Left lung (tissue), 10 donors: ENCODE results near the gene GIMAP8. TPM values are rescaled to one million over a fixed set of nuclear protein-coding genes. Genes with fewer than 3 reads are reported as not detected.

Experiments used
- ATAC-seq: fragments of 200-7000 bp; cut with Tn5 transposase; one replicate; pipeline ENCODE4 v1.9.1; 2020; ENCODE audit warnings: moderate library complexity
- DNase-seq, 4 donors: peaks; one replicate each; pipeline ENCODE4 v3.0.0-alpha.2; 2013 to 2020
- H3K27ac ChIP-seq, 2 donors: fragments of 200-600 bp; sonication (generic) in 1 of 2; one replicate each; pipeline versions ENCODE4 v1.5.0 to v1.8.0; 2020 to 2021
- H3K27me3 ChIP-seq, 2 donors: fragments of 200-600 bp; sonication (generic) in 1 of 2; one replicate each; pipeline versions ENCODE4 v1.5.0 to v1.8.0; 2020 to 2021
- H3K36me3 ChIP-seq, 2 donors: fragments of 200-600 bp; sonication (generic) in 1 of 2; one replicate each; pipeline versions ENCODE4 v1.5.0 to v1.8.0; 2020 to 2021
- H3K4me1 ChIP-seq, 2 donors: fragments of 200-600 bp; one replicate each; pipeline ENCODE4 v1.8.0; 2021
- H3K4me3 ChIP-seq, 2 donors: fragments of 200-600 bp; sonication (generic) in 1 of 2; one replicate each; pipeline versions ENCODE4 v1.5.0 to v1.8.0; 2020 to 2021; ENCODE audit warnings: mild to moderate bottlenecking in 1 of 2
- H3K9me3 ChIP-seq, 2 donors: fragments of 200-600 bp; sonication (generic) in 1 of 2; one replicate each; pipeline versions ENCODE4 v1.5.0 to v1.8.0; 2020 to 2021
- intact Hi-C, 2 donors: fragments of 100-400 bp; cut with DNase I; formaldehyde crosslinking; loops; one replicate each; pipeline versions ENCODE4 v1.11.2 to v1.14.2; 2022
- polyA plus RNA-seq, 6 donors: library from polyadenylated mRNA; unstranded; fragments of 120-200 nt; gene quantifications; one replicate each; pipeline ENCODE4 v1.2.1, GENCODE V29; 2013; ENCODE audit not compliant: insufficient read length in 6 of 6
- total RNA-seq, 2 donors: library from RNA; stranded (reverse); fragmentation: NEBNext Ultra II Directional; extraction: Animal tissue kit (Norgen Biotek cat#: 25700); gene quantifications; one replicate each; pipeline ENCODE4 v1.2.1, GENCODE V29; 2021
- TF ChIP-seq, protein P1 (sequence below), 2 donors: fragments of 200-600 bp; sonication (generic) in 1 of 2; IDR thresholded peaks; one replicate each; pipeline versions ENCODE4 v1.5.0 to v1.8.0; 2021; ENCODE audit warnings: antibody characterized with exemption in 2 of 2
- donor health status: DM: no; HTN: yes; CAD: no.
- donor health status: DM: no; HTN: no; CAD: no.

The GIMAP8 gene
- total and polyA plus RNA-seq, 8 donors = 17.1 to 37.3 (median 24.6) TPM

DNA sequence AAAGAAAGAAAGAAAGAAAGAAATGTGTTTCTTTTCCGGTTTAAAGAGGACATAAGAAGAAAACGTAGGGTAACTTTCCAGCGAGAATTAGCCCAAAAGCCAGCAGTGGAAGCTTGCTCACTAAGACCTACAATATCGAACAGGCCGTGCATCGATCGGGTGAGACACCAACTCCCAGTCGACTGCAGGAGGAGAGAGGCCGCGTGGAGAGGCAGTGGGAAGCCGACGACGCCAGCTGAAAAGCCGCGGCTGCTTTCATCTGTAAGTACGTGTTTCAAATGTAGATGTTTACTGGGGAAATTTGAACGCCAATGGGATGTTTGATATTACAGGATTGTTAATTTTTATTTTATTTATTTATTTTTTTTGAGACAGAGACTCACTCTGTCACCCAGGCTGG is 28.6 kb upstream of the GIMAP8 start:
- TF ChIP-seq, protein P1, sequence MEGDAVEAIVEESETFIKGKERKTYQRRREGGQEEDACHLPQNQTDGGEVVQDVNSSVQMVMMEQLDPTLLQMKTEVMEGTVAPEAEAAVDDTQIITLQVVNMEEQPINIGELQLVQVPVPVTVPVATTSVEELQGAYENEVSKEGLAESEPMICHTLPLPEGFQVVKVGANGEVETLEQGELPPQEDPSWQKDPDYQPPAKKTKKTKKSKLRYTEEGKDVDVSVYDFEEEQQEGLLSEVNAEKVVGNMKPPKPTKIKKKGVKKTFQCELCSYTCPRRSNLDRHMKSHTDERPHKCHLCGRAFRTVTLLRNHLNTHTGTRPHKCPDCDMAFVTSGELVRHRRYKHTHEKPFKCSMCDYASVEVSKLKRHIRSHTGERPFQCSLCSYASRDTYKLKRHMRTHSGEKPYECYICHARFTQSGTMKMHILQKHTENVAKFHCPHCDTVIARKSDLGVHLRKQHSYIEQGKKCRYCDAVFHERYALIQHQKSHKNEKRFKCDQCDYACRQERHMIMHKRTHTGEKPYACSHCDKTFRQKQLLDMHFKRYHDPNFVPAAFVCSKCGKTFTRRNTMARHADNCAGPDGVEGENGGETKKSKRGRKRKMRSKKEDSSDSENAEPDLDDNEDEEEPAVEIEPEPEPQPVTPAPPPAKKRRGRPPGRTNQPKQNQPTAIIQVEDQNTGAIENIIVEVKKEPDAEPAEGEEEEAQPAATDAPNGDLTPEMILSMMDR (IDR thresholded peaks at IDR 0.05) = no peak
- ATAC-seq (no peak), DNase-seq (peak in 1 of 4 donors; percentile 17)
- no peak overlapping the region for H3K4me3 ChIP-seq
- H3K27ac ChIP-seq = no peak overlapping the region
- no peaks in the 10 kb centered on the region for H3K9me3 ChIP-seq
- no peaks in the 10 kb centered on the region for H3K36me3 ChIP-seq
- intact Hi-C loops = loop anchor here in 1 of 2 donors (10.0 kb wide), 1 partner anchor 67 kb away; no protein-coding TSS in a partner anchor
- H3K27me3 ChIP-seq = no peaks in the 10 kb centered on the region
- H3K4me1 ChIP-seq = no peaks in the 10 kb centered on the region

DNA sequence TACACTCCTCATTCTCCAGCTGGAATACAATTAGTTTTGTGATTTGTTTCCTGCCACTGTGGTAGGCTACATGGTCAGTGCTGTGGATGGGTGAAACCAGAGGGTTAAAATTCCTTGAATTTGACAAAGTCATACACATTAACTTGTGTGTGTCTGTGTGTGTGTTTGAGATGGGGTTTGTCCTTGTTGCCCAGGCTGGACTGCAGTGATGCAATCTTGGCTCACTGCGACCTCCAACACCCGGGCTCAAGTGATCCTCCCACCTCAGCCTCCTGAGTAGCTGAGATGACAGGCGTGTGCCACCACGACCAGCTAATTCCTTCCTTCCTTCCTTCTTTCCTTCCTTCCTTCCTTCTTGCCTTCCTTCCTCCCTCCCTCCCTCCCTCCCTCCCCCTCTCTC is 24.8 kb upstream of the GIMAP8 start:
- peaks cover 0 to 7% of the 10 kb centered on the region in 2 donors for H3K4me1 ChIP-seq
- peak in 1 of 4 donors; percentile 6 for DNase-seq
- intact Hi-C loops = loop anchor here in 1 of 2 donors (10.0 kb wide), 1 partner anchor 71 kb away; no protein-coding TSS in a partner anchor
- H3K27me3 ChIP-seq = no peaks in the 10 kb centered on the region
- TF ChIP-seq, protein P1 (IDR thresholded peaks at IDR 0.05) = no peak
- H3K27ac ChIP-seq = no peak overlapping the region
- H3K9me3 ChIP-seq = no peaks in the 10 kb centered on the region
- no peak for ATAC-seq
- no peaks in the 10 kb centered on the region for H3K36me3 ChIP-seq
- no peak overlapping the region for H3K4me3 ChIP-seq

DNA sequence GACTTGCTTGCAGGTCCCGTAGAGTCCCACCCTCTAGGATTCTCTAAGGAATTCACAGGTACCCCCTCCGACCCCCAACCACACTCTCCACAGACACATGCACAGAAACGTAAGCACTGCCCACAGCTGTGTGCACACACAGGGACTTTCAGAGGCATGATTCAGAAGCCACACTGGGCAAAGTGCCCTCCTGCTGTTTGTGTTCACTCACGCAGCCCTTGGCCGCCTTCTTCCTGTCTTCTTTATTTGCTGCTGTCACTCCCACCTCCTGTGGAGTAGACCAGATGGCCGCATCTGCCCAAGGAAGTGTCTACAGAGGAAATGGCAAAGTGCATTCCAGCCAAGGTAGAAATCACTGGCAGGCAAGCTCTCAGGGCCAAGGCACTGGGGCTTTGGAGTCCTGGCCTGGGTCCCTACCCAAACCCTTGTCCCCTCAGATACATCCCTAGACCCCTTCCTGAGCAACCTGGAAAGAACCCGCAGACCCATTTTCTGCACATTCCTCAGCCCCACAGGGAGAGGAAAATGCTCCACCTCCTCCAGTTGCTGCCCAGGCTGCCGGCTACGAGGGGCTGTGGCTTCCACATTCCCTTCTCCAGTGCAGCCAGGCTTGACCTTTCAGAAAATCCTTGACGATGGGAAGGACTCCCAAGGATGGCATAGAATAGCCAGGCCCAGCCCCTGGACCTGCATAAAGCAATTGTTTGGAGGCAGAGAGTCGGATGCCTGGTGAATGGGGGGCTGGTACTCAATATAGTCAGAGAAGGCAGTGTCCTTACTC is 21.6 kb upstream of the GIMAP8 start:
- peak; percentile 65 for ATAC-seq
- peaks cover 0 to 15% of the 10 kb centered on the region in 2 donors for H3K4me1 ChIP-seq
- H3K9me3 ChIP-seq = no peaks in the 10 kb centered on the region
- intact Hi-C loops = loop anchor here in 1 of 2 donors (10.0 kb wide), 1 partner anchor 74 kb away; no protein-coding TSS in a partner anchor
- no peaks in the 10 kb centered on the region for H3K36me3 ChIP-seq
- TF ChIP-seq, protein P1 (IDR thresholded peaks at IDR 0.05) = no peak
- no peak overlapping the region for H3K4me3 ChIP-seq
- peak in 1 of 4 donors; percentile 57 for DNase-seq
- H3K27me3 ChIP-seq = no peaks in the 10 kb centered on the region
- no peak overlapping the region for H3K27ac ChIP-seq

DNA sequence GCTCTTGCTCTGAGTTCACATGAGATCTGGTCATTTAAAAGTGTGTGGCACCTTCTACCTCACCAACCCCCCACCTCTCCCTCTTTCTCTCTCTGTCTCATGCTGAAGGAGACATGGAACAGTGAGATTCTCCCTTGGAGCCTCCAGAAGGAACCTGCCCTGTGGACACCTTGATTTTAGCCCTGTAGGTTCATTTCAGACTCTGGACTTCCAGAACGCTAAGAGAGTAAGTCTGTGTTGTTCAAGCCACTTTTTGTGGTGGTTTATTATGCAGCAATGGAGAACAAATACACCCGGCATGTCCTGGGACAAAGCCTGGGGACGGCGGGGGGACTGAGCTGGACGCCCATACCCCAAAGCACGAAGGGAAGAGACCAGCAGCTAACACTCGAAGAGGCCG is 20.7 kb upstream of the GIMAP8 start:
- no peak for ATAC-seq
- Histone ChIP-seq H3K27ac (no peak overlapping the region), H3K4me1 (peaks cover 0 to 23% of the 10 kb centered on the region in 2 donors), H3K4me3 (no peak overlapping the region), H3K36me3 (no peaks in the 10 kb centered on the region), H3K9me3 (no peaks in the 10 kb centered on the region), H3K27me3 (no peaks in the 10 kb centered on the region)
- peak in 1 of 4 donors; percentile 8 for DNase-seq
- intact Hi-C loops = loop anchor here in 1 of 2 donors (10.0 kb wide), 1 partner anchor 75 kb away; no protein-coding TSS in a partner anchor
- TF ChIP-seq, protein P1 (IDR thresholded peaks at IDR 0.05) = no peak

DNA sequence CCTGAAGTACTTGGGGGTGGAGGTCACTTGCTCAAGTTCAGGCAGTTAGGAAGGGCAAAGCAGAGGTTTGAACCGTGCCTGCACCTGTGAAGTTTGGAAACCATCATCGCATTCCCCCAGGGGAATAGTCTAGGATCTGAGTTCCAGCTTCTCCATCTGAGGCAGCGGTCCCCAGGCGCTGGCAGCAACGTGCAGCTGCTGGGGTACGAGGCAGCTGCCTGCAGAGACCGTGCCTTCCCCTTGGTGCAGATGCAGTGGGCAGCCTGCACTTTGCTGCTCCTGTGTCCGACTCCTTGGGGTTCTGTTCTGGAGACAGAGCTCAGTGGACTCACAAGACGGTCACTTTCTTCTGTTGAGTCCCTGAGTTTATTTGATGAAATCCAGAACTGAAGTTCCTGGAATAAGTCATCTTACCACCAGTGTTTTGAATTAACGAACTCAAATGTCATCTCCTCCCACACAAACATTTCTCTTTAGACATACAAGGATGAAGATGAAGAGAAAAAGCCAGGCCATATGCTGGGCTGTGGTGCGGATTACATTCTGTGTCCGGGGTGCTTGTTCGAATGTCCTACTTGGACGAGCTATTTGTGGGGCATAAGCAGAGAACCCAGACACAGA is 19.9 kb upstream of the GIMAP8 start:
- intact Hi-C loops = no loop called here
- TF ChIP-seq, protein P1 (IDR thresholded peaks at IDR 0.05) = no peak

More for the DNA sequence above, 19.9 kb upstream of the GIMAP8 start:
- no peaks in the 10 kb centered on the region for H3K27me3 ChIP-seq
- H3K36me3 ChIP-seq = no peaks in the 10 kb centered on the region
- DNase-seq = peak in 1 of 4 donors; percentile 24
- ATAC-seq = no peak
- H3K27ac ChIP-seq = no peak overlapping the region
- no peaks in the 10 kb centered on the region for H3K9me3 ChIP-seq
- H3K4me1 ChIP-seq = peaks cover 0 to 28% of the 10 kb centered on the region in 2 donors
- no peak overlapping the region for H3K4me3 ChIP-seq
